HTR-8/SVneo (cell line): ENCODE measurements around the gene HIF3A.
"Not testable (repeated sequence)": the region's sequence is repeated elsewhere in the genome, so short reads cannot be mapped to it uniquely, and the experiment has no call there.

Source experiments
- DNase-seq: peaks from one replicate; pipeline ENCODE4 v3.0.0; 2011; ENCODE audit warnings: low spot score, mixed read lengths; ENCODE audit not compliant: insufficient read length
- FAIRE-seq: peaks from 2 replicates; lab custom pipeline; 2011; peaks lifted over from hg19 to GRCh38; lab: Jason Lieb, UNC

Gene HIF3A

GRCh38 chr19:46375476-46376067, 78.7 kb downstream of the HIF3A start:
- peak; percentile 70 for FAIRE-seq
- DNase-seq, result not testable (repeated sequence)

GRCh38 chr19:46376241-46377153, 79.7 kb downstream of the HIF3A start:
- no peak for DNase-seq
- no peak for FAIRE-seq

DNA sequence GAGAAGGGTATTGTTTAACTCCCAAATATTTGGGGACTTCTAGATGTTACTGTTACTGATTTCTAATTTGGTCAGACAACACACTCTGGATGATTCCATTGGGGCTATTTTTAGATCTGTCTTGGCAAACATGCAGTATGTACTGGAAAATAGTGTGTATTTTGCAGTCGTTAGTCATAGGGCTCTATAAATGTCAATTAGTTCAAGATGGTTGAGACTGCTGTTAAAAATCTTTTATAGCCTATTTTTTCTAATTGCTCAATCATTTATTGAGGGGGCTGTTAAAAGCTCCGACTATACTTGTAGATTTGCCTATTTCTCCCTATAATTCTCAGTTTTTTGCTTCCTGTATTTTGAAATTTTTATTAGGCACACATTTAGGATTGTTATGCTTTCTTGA, 81.4 kb downstream of the HIF3A start:
- FAIRE-seq, result no peak
- DNase-seq, result no peak

DNA sequence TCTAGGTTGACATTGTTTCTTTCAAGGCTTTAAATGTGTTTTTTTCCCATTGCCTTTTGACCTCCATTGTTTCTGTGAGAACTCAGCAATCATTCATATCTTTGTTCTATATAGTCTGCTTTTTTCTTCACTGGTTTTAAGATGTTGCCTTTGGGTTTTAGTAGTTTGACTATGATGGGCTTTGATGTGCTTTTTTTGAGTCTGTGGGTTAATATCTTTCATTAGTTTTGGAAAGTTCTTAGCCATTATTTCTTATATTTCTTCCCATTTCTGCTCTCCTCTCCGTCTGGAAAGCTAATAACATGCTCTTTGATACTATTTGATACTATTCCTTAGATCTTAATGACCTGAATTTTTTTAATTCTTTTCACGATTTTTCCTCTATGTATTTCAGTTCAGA, 83.8 kb downstream of the HIF3A start:
- FAIRE-seq (no peak), DNase-seq (no peak)

DNA sequence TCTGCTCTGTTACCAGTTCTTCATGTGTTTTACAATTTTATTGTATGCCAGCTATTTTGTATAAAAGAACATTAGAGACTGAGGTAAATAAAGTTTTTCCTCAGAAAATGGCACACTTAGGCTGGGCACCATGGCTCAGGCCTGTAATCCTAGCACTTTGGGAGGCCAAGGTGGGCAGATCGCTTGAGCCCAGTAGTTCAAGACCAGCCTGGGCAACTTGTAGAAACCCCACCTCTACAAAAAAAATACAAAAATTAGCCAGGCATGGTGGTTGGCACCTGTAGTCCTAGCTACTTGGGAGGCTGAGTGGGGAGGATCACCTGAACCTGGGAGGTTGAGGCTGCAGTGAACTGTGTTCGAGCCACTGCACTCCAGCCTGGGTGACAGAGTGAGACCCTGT, 84.5 kb downstream of the HIF3A start:
- DNase-seq (no peak), FAIRE-seq (no peak)

- FAIRE-seq, result no peak
- no peak for DNase-seq
Measured at GRCh38 chr19:46381756-46382345, 85.0 kb downstream of the HIF3A start.

- FAIRE-seq, result no peak
- no peak for DNase-seq
Measured at GRCh38 chr19:46383171-46383815, 86.5 kb downstream of the HIF3A start.

- no peak for FAIRE-seq
- DNase-seq, result no peak
Measured at GRCh38 chr19:46383846-46384245, 87.0 kb downstream of the HIF3A start.

GRCh38 chr19:46384396-46384795, 87.6 kb downstream of the HIF3A start:
- DNase-seq (no peak), FAIRE-seq (no peak)

- DNase-seq (no peak), FAIRE-seq (no peak)
Measured at GRCh38 chr19:46385636-46386035, 88.8 kb downstream of the HIF3A start.

DNA sequence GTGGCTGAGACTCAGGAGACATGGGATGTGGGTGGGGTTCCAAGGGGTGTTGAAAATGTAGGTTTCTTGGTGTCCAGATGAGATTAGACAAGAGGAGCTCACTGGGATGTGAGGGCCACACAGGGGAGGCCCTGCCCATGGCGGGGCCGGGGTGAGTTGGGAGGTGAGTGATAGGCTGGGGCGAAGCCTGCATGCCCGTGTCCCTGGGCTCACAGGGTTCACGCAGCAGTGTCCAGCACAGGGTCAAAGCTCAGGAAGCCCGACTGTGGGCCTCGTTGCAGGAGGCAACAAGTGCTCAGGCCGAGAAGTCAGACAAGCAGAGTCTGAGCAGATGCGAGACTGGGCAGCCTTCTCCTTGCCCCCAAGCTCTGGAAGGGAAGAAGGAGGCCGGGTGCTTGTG, 89.3 kb downstream of the HIF3A start:
- DNase-seq (no peak), FAIRE-seq (no peak)

GRCh38 chr19:46386996-46387712, 90.3 kb downstream of the HIF3A start:
- FAIRE-seq, result no peak
- DNase-seq, result no peak

- DNase-seq (no peak), FAIRE-seq (no peak)
Measured at GRCh38 chr19:46387713-46388130, 90.9 kb downstream of the HIF3A start.

GRCh38 chr19:46388311-46389095, 91.7 kb downstream of the HIF3A start:
- no peak for FAIRE-seq

DNA sequence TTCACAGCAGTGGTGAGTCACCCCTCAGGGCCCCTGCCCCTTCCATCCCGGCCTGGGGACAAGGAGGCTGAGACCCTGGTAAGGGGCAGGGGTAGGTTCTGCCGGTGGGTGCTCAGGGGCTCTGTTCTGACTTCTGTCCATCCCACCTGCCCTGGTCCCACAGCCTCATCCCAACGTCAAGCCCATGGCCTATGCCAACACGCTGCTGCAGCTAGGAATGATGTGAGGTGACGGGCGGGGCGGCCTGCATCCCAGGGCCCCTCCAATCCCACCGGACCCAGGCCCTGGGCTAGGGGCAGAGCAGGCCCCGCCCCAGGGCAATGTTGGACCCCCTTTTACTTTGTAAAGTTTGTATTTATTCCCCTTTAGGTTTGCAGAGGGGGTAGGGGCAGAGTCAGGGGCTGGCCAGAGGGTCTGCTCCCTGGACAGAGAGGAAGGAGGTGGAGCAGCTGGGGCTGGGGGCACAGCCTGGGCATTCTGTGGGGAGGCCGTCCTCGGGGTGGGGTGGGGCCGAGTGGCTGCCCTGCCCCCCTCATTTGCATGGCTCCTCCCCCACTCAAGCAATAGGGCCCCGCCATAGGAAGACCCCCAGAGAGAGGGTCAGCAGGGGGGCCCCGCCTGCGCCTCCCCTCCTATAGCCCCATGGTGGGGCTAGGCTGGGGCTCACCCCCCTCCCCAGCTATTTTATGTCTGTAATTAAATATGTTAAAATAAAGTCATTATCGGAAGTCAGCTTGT, 93.4 kb downstream of the HIF3A start:
- DNase-seq (no peak), FAIRE-seq (no peak)

More at GRCh38 chr19:46388311-46389095, 91.7 kb downstream of the HIF3A start:
- DNase-seq, result no peak

DNA sequence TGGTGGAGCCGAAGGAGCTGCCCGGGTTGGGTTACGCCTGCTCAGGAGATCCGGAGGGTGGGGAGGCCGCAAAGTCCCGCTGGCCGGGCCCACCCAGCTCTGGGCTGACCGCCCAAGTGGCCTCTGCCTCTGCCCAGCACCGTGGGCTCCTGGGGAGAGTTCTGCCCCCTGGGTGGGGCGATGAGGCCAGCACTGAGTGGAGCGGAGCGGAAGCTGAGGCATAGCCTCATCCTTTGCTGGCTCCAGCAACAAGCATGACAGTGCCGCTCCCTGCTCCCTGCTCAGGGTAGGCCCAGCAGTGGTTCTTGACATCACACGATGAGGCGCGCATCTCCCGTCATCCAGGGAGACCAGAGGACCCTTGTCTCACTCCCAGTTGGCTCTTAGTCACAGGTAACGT, 94.0 kb downstream of the HIF3A start:
- FAIRE-seq (no peak), DNase-seq (no peak)

DNA sequence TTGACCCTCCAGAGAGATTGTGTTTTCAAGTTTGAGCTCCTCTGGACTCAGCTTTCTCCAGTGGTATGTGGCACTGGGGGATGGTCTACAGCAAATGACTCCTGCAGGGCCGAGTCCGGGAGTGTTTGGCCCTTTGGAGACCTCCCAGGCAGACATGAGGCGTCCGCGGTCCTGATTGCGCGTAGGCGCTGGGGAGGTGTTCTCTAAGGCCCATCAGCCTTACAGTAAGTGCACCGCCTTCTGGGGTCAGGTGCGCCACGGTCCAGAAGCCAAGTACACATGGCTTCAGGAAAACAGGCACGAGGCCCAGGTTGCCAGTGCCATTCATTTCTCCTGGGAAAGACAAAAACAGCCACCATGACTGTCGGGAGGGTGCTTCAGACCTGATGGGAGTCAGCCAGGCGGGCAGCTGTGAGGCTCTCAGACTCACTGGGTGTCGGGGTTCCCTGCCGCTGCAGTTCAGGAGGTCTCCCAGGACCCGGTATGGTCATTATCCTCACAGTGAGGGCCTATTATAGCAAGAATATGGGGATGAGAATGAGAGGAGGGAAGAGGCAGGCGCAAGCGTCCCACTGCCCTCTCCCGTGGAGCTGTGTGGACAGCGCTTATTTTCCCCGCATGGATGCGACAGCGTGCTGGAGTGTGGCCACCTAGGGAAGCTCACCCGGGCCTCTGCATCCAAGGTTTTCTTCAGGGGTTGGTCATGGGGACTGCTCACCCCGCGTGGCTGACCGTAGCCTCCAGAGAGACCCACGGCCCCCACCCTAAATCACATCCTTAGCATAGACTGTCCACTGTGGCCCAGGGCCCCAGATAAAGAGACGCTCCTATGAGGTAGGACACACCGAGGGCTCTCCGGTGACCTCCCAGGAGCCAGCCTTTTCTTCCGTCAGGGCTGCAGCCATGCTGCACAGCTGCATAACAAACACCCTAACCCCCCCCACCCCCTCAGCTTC, 94.7 kb downstream of the HIF3A start:
- no peak for FAIRE-seq
- no peak for DNase-seq
